Measurements from ENCODE around the gene ZNF750.
"Not testable (repeated sequence)": the region's sequence is repeated elsewhere in the genome, so short reads cannot be mapped to it uniquely, and the experiment has no call there.

ZNF750 gene

DNA sequence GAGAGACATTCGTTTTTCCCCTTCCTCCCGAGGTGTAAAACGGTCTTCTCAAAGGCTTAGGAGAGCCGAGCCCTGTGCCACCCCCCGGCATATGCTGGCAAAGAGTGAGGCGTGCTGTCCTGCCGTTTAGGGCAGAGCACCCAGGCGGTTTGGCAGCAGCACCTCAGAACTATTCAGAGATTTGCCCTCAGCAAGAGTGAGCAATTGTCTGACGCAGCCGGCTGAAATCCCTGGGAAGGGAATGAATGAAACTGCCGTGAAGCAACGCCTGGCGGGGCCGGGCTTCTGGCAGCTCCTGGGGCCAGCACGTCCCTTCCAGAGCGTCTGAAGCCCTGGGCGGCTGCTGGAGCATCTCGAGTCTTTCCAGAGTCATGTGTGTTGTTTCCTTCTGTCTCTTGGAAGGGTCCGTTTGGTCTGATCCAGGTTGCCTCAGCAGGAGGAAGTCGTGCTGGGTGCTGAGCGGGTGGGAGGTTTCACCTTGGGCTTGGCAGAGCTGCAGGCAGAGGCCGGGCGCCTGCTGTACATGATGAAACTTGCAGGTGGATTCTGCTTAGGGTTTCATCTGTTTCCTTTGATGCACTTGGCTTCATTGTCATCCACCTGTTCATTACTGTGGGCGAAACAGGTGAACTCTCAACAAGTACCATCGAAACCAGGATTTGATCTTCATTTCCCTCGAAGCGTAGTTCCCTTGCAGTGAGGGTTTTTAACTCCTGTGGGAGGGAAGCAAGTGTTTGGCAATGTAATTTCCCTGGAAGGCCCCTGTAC lies 52.6 kb downstream of the ZNF750 start:
- H3K27ac ChIP-seq (ENCODE audit: low read depth, low read length): no peak overlapping the region
- H3K9ac ChIP-seq (ENCODE audit: low read length): no peak overlapping the region
- no peak overlapping the region for H3K23ac ChIP-seq (ENCODE audit: low read length)
- H2AK5ac ChIP-seq (ENCODE audit: low read length): no peak overlapping the region
- no CpG with 5 or more reads among the region's 27 CpGs for WGBS (ENCODE audit: extremely low coverage, insufficient coverage, insufficient read length)
- H2BK5ac ChIP-seq (ENCODE audit: low read depth, low read length, poor library complexity): no peak overlapping the region
- no peak overlapping the region for H2AFZ ChIP-seq (ENCODE audit: insufficient read depth, low read length, poor library complexity)
- no peak overlapping the region for H2BK120ac ChIP-seq (ENCODE audit: insufficient read depth, low read length, poor library complexity)
- no peaks in the 10 kb centered on the region for H3K9me3 ChIP-seq (ENCODE audit: insufficient read depth, low read depth, low read length)
- H3K4me1 ChIP-seq (ENCODE audit: control insufficient read depth in 1 of 2, insufficient read depth in 2 of 2, low read length in 2 of 2): peaks cover 0 to 6% of the 10 kb centered on the region in 2 experiments
- H4K91ac ChIP-seq (ENCODE audit: low read depth, low read length): no peak overlapping the region
- no peaks in the 10 kb centered on the region for H3K79me2 ChIP-seq (ENCODE audit: control insufficient read depth, insufficient read depth, low read length, poor library complexity)
- no peak overlapping the region for H4K8ac ChIP-seq (ENCODE audit: low read depth, low read length)
- H3K79me1 ChIP-seq (ENCODE audit: low read length): no peaks in the 10 kb centered on the region
- no peak overlapping the region for H3K4me3 ChIP-seq (ENCODE audit: low read depth, low read length)
- H3K4me2 ChIP-seq (ENCODE audit: low read length): no peak overlapping the region
- DNase-seq: peak in 1 of 2 donors; percentile 48
- H3K14ac ChIP-seq (ENCODE audit: low read length): no peak overlapping the region
- H4K12ac ChIP-seq (ENCODE audit: low read depth, low read length): no peak overlapping the region
- no peak overlapping the region for H3K4ac ChIP-seq (ENCODE audit: low read depth, low read length)
- H3K27me3 ChIP-seq (ENCODE audit: insufficient read depth, low read length): no peaks in the 10 kb centered on the region
- no peak overlapping the region for H2BK12ac ChIP-seq (ENCODE audit: low read length)
- H3K36me3 ChIP-seq (ENCODE audit: control insufficient read depth in 1 of 2, insufficient read depth in 2 of 2, low read length in 2 of 2): peaks cover 13 to 14% of the 10 kb centered on the region in 2 experiments
- H3K18ac ChIP-seq (ENCODE audit: low read length): no peak overlapping the region

DNA sequence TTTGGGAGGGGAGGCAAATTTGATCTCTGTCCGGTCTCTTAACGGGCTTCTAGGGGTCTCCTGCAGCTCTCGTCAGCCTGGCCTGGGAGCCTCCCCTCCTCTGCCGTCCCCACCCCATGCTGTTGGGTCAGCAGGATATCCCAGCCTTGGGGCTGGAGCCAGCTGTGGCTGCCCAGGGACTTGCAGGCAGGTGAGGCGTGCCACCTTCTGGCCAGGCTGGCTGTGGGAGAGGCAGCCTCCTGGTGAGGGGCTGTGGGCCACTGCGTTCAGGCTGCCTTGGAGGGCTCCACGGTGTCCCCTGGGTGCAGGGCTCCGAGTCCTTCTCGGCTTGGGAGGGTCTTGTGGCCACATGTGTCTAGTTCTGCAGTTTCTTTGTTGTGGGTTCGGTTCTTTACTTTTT lies 53.4 kb downstream of the ZNF750 start:
- no peak overlapping the region for H4K12ac ChIP-seq (ENCODE audit: low read depth, low read length)
- no peak overlapping the region for H2AFZ ChIP-seq (ENCODE audit: insufficient read depth, low read length, poor library complexity)
- H3K27ac ChIP-seq (ENCODE audit: low read depth, low read length): no peak overlapping the region
- no peaks in the 10 kb centered on the region for H3K27me3 ChIP-seq (ENCODE audit: insufficient read depth, low read length)
- H2AK5ac ChIP-seq (ENCODE audit: low read length): peak overlapping the region; percentile 8
- H4K91ac ChIP-seq (ENCODE audit: low read depth, low read length): peak overlapping the region; percentile 10
- DNase-seq: no peak
- H3K9ac ChIP-seq (ENCODE audit: low read length): no peak overlapping the region
- no CpG with 5 or more reads among the region's 10 CpGs for WGBS (ENCODE audit: extremely low coverage, insufficient coverage, insufficient read length)
- no peak overlapping the region for H3K18ac ChIP-seq (ENCODE audit: low read length)
- H3K4me3 ChIP-seq (ENCODE audit: low read depth, low read length): no peak overlapping the region
- H3K9me3 ChIP-seq (ENCODE audit: insufficient read depth, low read depth, low read length): no peaks in the 10 kb centered on the region
- H3K4ac ChIP-seq (ENCODE audit: low read depth, low read length): no peak overlapping the region
- peaks cover 0 to 2% of the 10 kb centered on the region in 2 experiments for H3K4me1 ChIP-seq (ENCODE audit: control insufficient read depth in 1 of 2, insufficient read depth in 2 of 2, low read length in 2 of 2)
- no peak overlapping the region for H2BK5ac ChIP-seq (ENCODE audit: low read depth, low read length, poor library complexity)
- H3K4me2 ChIP-seq (ENCODE audit: low read length): no peak overlapping the region
- H2BK12ac ChIP-seq (ENCODE audit: low read length): no peak overlapping the region
- H4K8ac ChIP-seq (ENCODE audit: low read depth, low read length): no peak overlapping the region
- no peak overlapping the region for H3K14ac ChIP-seq (ENCODE audit: low read length)
- H3K79me1 ChIP-seq (ENCODE audit: low read length): no peaks in the 10 kb centered on the region
- H3K79me2 ChIP-seq (ENCODE audit: control insufficient read depth, insufficient read depth, low read length, poor library complexity): no peaks in the 10 kb centered on the region
- H3K23ac ChIP-seq (ENCODE audit: low read length): no peak overlapping the region
- peaks cover 13 to 14% of the 10 kb centered on the region in 2 experiments for H3K36me3 ChIP-seq (ENCODE audit: control insufficient read depth in 1 of 2, insufficient read depth in 2 of 2, low read length in 2 of 2)
- H2BK120ac ChIP-seq (ENCODE audit: insufficient read depth, low read length, poor library complexity): no peak overlapping the region

DNA sequence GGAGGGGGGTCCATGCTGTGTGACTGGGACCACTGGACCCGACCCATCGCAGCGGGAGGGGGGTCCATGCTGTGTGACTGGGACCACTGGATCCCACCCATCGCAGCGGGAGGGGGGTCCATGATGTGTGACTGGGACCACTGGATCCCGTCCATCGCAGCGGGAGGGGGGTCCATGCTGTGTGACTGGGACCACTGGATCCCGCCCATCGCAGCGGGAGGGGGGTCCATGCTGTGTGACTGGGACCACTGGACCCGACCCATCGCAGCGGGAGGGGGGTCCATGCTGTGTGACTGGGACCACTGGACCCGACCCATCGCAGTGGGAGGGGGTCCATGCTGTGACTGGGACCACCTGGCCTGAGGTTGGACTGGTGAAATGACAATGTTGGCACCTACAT lies 54.2 kb downstream of the ZNF750 start:
- not testable (repeated sequence) for H3K23ac ChIP-seq (ENCODE audit: low read length); H3K79me1 ChIP-seq (ENCODE audit: low read length); H2BK12ac ChIP-seq (ENCODE audit: low read length); H3K4ac ChIP-seq (ENCODE audit: low read depth, low read length); H3K27me3 ChIP-seq (ENCODE audit: insufficient read depth, low read length); H3K4me1 ChIP-seq (ENCODE audit: control insufficient read depth in 1 of 2, insufficient read depth in 2 of 2, low read length in 2 of 2); H3K9ac ChIP-seq (ENCODE audit: low read length); H3K9me3 ChIP-seq (ENCODE audit: insufficient read depth, low read depth, low read length); H3K79me2 ChIP-seq (ENCODE audit: control insufficient read depth, insufficient read depth, low read length, poor library complexity); DNase-seq; H3K4me3 ChIP-seq (ENCODE audit: low read depth, low read length); H2AFZ ChIP-seq (ENCODE audit: insufficient read depth, low read length, poor library complexity); H4K8ac ChIP-seq (ENCODE audit: low read depth, low read length); H4K91ac ChIP-seq (ENCODE audit: low read depth, low read length); H2AK5ac ChIP-seq (ENCODE audit: low read length); H4K12ac ChIP-seq (ENCODE audit: low read depth, low read length); H3K4me2 ChIP-seq (ENCODE audit: low read length); H3K27ac ChIP-seq (ENCODE audit: low read depth, low read length); H3K14ac ChIP-seq (ENCODE audit: low read length); H2BK120ac ChIP-seq (ENCODE audit: insufficient read depth, low read length, poor library complexity); H2BK5ac ChIP-seq (ENCODE audit: low read depth, low read length, poor library complexity); H3K18ac ChIP-seq (ENCODE audit: low read length)
- H3K36me3 ChIP-seq (ENCODE audit: control insufficient read depth in 1 of 2, insufficient read depth in 2 of 2, low read length in 2 of 2): peaks cover 13 to 14% of the 10 kb centered on the region in 2 experiments
- WGBS (ENCODE audit: extremely low coverage, insufficient coverage, insufficient read length): no CpG with 5 or more reads among the region's 16 CpGs

DNA sequence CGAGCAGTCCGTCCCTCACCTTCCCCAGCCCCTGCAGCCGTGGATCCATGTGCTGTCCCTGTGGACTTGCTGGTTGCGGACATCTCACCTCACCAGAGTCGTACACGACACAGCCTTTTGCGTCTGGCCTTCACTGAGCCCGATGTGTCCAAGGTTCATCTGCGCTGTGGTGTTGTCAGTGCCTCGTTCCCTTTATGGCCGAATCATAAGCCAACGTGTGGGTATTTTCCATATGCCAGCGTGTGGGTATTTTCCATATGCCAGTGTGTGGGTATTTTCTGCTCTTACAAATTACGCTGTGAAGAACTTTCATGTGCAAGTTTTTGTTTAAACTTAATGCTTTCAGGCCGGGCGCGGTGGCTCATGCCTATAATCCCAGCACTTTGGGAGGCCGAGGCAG lies 56.3 kb downstream of the ZNF750 start:
- no peaks in the 10 kb centered on the region for H3K79me2 ChIP-seq (ENCODE audit: control insufficient read depth, insufficient read depth, low read length, poor library complexity)
- no peaks in the 10 kb centered on the region for H3K27me3 ChIP-seq (ENCODE audit: insufficient read depth, low read length)
- H4K91ac ChIP-seq (ENCODE audit: low read depth, low read length): no peak overlapping the region
- no peak overlapping the region for H2BK5ac ChIP-seq (ENCODE audit: low read depth, low read length, poor library complexity)
- no peaks in the 10 kb centered on the region for H3K79me1 ChIP-seq (ENCODE audit: low read length)
- no peak overlapping the region for H3K27ac ChIP-seq (ENCODE audit: low read depth, low read length)
- no peak overlapping the region for H4K12ac ChIP-seq (ENCODE audit: low read depth, low read length)
- no peak overlapping the region for H3K4me2 ChIP-seq (ENCODE audit: low read length)
- peak overlapping the region; percentile 41 for H3K9ac ChIP-seq (ENCODE audit: low read length)
- no peak overlapping the region for H3K4ac ChIP-seq (ENCODE audit: low read depth, low read length)
- no peak overlapping the region for H2AK5ac ChIP-seq (ENCODE audit: low read length)
- no peak overlapping the region for H3K18ac ChIP-seq (ENCODE audit: low read length)
- H3K4me3 ChIP-seq (ENCODE audit: low read depth, low read length): no peak overlapping the region
- H2BK12ac ChIP-seq (ENCODE audit: low read length): no peak overlapping the region
- H2AFZ ChIP-seq (ENCODE audit: insufficient read depth, low read length, poor library complexity): no peak overlapping the region
- peaks cover 13 to 14% of the 10 kb centered on the region in 2 experiments for H3K36me3 ChIP-seq (ENCODE audit: control insufficient read depth in 1 of 2, insufficient read depth in 2 of 2, low read length in 2 of 2)
- H2BK120ac ChIP-seq (ENCODE audit: insufficient read depth, low read length, poor library complexity): no peak overlapping the region
- H3K23ac ChIP-seq (ENCODE audit: low read length): no peak overlapping the region
- H3K9me3 ChIP-seq (ENCODE audit: insufficient read depth, low read depth, low read length): no peaks in the 10 kb centered on the region
- DNase-seq: no peak
- no peaks in the 10 kb centered on the region for H3K4me1 ChIP-seq (ENCODE audit: control insufficient read depth in 1 of 2, insufficient read depth in 2 of 2, low read length in 2 of 2)
- H4K8ac ChIP-seq (ENCODE audit: low read depth, low read length): no peak overlapping the region
- WGBS (ENCODE audit: extremely low coverage, insufficient coverage, insufficient read length): no CpG with 5 or more reads among the region's 18 CpGs
- H3K14ac ChIP-seq (ENCODE audit: low read length): no peak overlapping the region
